SK-N-MC (cell line): Measurements from ENCODE around the gene GTSE1.

ENCODE experiments used
- EZH2 ChIP-seq: fragments of 200-600 bp; sonication (generic); IDR thresholded peaks from one replicate; pipeline ENCODE4 v1.6.1; 2017; ENCODE audit warnings: antibody characterized with exemption
- POLR2AphosphoS5 ChIP-seq: IDR thresholded peaks from 2 replicates; pipeline ENCODE4 v1.6.1; 2012; ENCODE audit warnings: mild to moderate bottlenecking, low read depth, low read length, borderline replicate concordance

DNA sequence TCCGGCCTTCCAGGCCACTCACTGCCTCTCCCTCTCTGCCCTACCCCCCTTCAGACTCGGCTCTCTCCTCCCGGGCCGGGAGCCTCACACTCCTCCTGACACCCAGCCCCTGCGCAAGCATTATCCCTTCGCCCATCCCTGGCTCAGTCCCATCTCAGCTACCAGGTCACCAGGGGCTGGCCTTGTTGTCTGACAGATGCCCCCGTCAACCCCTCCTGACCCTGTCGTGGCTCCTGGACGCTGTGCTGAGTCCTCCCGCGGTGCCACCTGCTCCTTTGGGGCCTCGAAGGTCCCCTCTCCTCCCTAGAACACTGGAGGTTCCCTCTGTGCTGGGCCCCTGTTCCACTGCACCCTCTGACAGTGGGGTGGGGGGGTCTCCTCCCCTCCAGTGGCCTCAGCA, 71.8 kb downstream of the GTSE1 start:
- no peak for TF ChIP-seq EZH2
- no peak for TF ChIP-seq POLR2AphosphoS5
